Loucy (cell line): ENCODE measurements around the gene RGS19.

Source experiments
- H2AFZ ChIP-seq: fragments of 200-600 bp; sonication (generic); 2 replicates; pipeline ENCODE4 v1.6.0; 2016; ENCODE audit warnings: antibody characterized with exemption, mild to moderate bottlenecking, low read length, moderate library complexity
- H3F3A ChIP-seq: fragments of 200-600 bp; 2 replicates; pipeline ENCODE4 v1.6.0; 2016; ENCODE audit warnings: antibody characterized with exemption, low read depth, mild to moderate bottlenecking
- H3K27me3 ChIP-seq: fragments of 200-600 bp; sonication (generic); 2 replicates; pipeline ENCODE4 v1.6.1; 2014; ENCODE audit warnings: low read length, mild to moderate bottlenecking; ENCODE audit not compliant: insufficient read depth, poor library complexity, severe bottlenecking
- H3K36me3 ChIP-seq: fragments of 200-600 bp; sonication (generic); 2 replicates; pipeline ENCODE4 v1.6.1; 2016; ENCODE audit warnings: low read length; ENCODE audit not compliant: insufficient read depth
- H3K4me1 ChIP-seq: fragments of 200-600 bp; sonication (generic); 2 replicates; pipeline ENCODE4 v1.5.1; 2014; ENCODE audit warnings: low read length, mild to moderate bottlenecking; ENCODE audit not compliant: insufficient read depth, poor library complexity, severe bottlenecking
- H3K4me2 ChIP-seq: fragments of 200-600 bp; sonication (generic); 2 replicates; pipeline ENCODE4 v1.6.0; 2014; ENCODE audit warnings: antibody characterized with exemption, low read length, low read depth, mild to moderate bottlenecking; ENCODE audit not compliant: poor library complexity, severe bottlenecking
- H3K4me3 ChIP-seq: fragments of 200-600 bp; sonication (generic); 2 replicates; pipeline ENCODE4 v1.5.1; 2014; ENCODE audit warnings: low read length, mild to moderate bottlenecking, mixed read lengths; ENCODE audit not compliant: poor library complexity, severe bottlenecking
- H3K79me2 ChIP-seq: fragments of 200-600 bp; sonication (generic); 2 replicates; pipeline ENCODE4 v1.6.1; 2014; ENCODE audit warnings: low read length; ENCODE audit not compliant: insufficient read depth
- H3K9ac ChIP-seq: fragments of 200-600 bp; sonication (generic); 2 replicates; pipeline ENCODE4 v1.6.0; 2014; ENCODE audit warnings: mild to moderate bottlenecking, low read depth, low read length, moderate library complexity; ENCODE audit not compliant: poor library complexity, severe bottlenecking
- H3K9me2 ChIP-seq: fragments of 200-600 bp; sonication (generic); replicated peaks from 2 replicates; pipeline ENCODE4 v1.6.1; 2016; ENCODE audit warnings: low read depth, low read length, mixed read lengths
- H3K9me3 ChIP-seq: fragments of 200-600 bp; sonication (generic); 2 replicates; pipeline ENCODE4 v1.6.1; 2014; ENCODE audit warnings: mild to moderate bottlenecking, antibody characterized with exemption, low read length, low read depth; ENCODE audit not compliant: insufficient read depth
- H4K20me1 ChIP-seq: fragments of 200-600 bp; sonication (generic); 2 replicates; pipeline ENCODE4 v1.6.0; 2014; ENCODE audit warnings: antibody characterized with exemption, low read length, mild to moderate bottlenecking; ENCODE audit not compliant: insufficient read depth, poor library complexity, severe bottlenecking
- CTCF ChIP-seq: fragments of 200-600 bp; sonication (generic); conservative IDR thresholded peaks from 2 replicates; pipeline ENCODE4 v1.5.1; 2014; ENCODE audit warnings: mild to moderate bottlenecking, antibody characterized with exemption, low read length
- EZH2phosphoT487 ChIP-seq: fragments of 200-600 bp; IDR thresholded peaks from 2 replicates; pipeline ENCODE4 v1.6.1; 2018; ENCODE audit warnings: antibody characterized with exemption, mild to moderate bottlenecking, moderate library complexity, borderline replicate concordance

RGS19 gene

GRCh38 chr20:64038565-64039292, 40.6 kb downstream of the RGS19 start:
- peaks cover 8% of the 10 kb centered on the region; the same call in 1 of the 2 replicates for H3K36me3 ChIP-seq
- no peaks in the 10 kb centered on the region for H4K20me1 ChIP-seq
- peaks cover 4% of the 10 kb centered on the region; the same call in 1 of the 2 replicates for H3F3A ChIP-seq
- peak overlapping the region; percentile 79 for H3K4me3 ChIP-seq
- H3K27me3 ChIP-seq, result no peaks in the 10 kb centered on the region
- peak overlapping the region; percentile 77 for H3K9ac ChIP-seq
- TF ChIP-seq EZH2phosphoT487 (no peak), CTCF (peak; percentile 63)
- no peaks in the 10 kb centered on the region for H3K9me2 ChIP-seq
- peak overlapping the region; percentile 97 for H2AFZ ChIP-seq
- H3K4me1 ChIP-seq, result peaks cover 59% of the 10 kb centered on the region
- H3K4me2 ChIP-seq, result peak overlapping the region; percentile 83
- H3K9me3 ChIP-seq, result no peaks in the 10 kb centered on the region
- no peaks in the 10 kb centered on the region for H3K79me2 ChIP-seq

GRCh38 chr20:64038224-64038564, 41.1 kb downstream of the RGS19 start:
- Histone ChIP-seq H3K4me2 (peak overlapping the region; percentile 83), H2AFZ (no peak overlapping the region)

GRCh38 chr20:64037498-64038213, 41.7 kb downstream of the RGS19 start:
- peaks cover 4% of the 10 kb centered on the region; the same call in 1 of the 2 replicates for H3F3A ChIP-seq
- H3K9me3 ChIP-seq, result no peaks in the 10 kb centered on the region
- no peaks in the 10 kb centered on the region for H3K79me2 ChIP-seq
- H3K27me3 ChIP-seq, result no peaks in the 10 kb centered on the region
- H3K9ac ChIP-seq, result peak overlapping the region; percentile 77
- H3K4me1 ChIP-seq, result peaks cover 59% of the 10 kb centered on the region
- H3K9me2 ChIP-seq, result no peaks in the 10 kb centered on the region
- H4K20me1 ChIP-seq, result no peaks in the 10 kb centered on the region
- H3K4me2 ChIP-seq, result peak overlapping the region; percentile 83
- TF ChIP-seq CTCF (no peak), EZH2phosphoT487 (no peak)
- H3K36me3 ChIP-seq, result peaks cover 8% of the 10 kb centered on the region; the same call in 1 of the 2 replicates
- H2AFZ ChIP-seq, result no peak overlapping the region
- no peak overlapping the region for H3K4me3 ChIP-seq

More at GRCh38 chr20:64038224-64038564, 41.1 kb downstream of the RGS19 start:
- no peaks in the 10 kb centered on the region for H4K20me1 ChIP-seq
- H3K36me3 ChIP-seq, result peaks cover 8% of the 10 kb centered on the region; the same call in 1 of the 2 replicates
- H3F3A ChIP-seq, result peaks cover 4% of the 10 kb centered on the region; the same call in 1 of the 2 replicates
- H3K27me3 ChIP-seq, result no peaks in the 10 kb centered on the region
- TF ChIP-seq EZH2phosphoT487 (no peak), CTCF (no peak)
- no peaks in the 10 kb centered on the region for H3K9me3 ChIP-seq
- no peaks in the 10 kb centered on the region for H3K9me2 ChIP-seq
- H3K9ac ChIP-seq, result peak overlapping the region; percentile 77
- no peaks in the 10 kb centered on the region for H3K79me2 ChIP-seq
- peaks cover 59% of the 10 kb centered on the region for H3K4me1 ChIP-seq
- H3K4me3 ChIP-seq, result peak overlapping the region; percentile 79
